AG09319 (cell line): Measurements from ENCODE around the gene SBK1.

ENCODE experiments used
- DNase-seq: peaks from one replicate; pipeline ENCODE4 v3.0.0-alpha.2; 2010; ENCODE audit warnings: low read depth; ENCODE audit errors: extremely low read depth
- TF ChIP-seq, protein P1 (sequence below): IDR thresholded peaks from 2 replicates; pipeline ENCODE4 v1.5.1; 2011; ENCODE audit warnings: low read depth, mild to moderate bottlenecking, inconsistent platforms, low read length, moderate library complexity

The SBK1 gene

DNA sequence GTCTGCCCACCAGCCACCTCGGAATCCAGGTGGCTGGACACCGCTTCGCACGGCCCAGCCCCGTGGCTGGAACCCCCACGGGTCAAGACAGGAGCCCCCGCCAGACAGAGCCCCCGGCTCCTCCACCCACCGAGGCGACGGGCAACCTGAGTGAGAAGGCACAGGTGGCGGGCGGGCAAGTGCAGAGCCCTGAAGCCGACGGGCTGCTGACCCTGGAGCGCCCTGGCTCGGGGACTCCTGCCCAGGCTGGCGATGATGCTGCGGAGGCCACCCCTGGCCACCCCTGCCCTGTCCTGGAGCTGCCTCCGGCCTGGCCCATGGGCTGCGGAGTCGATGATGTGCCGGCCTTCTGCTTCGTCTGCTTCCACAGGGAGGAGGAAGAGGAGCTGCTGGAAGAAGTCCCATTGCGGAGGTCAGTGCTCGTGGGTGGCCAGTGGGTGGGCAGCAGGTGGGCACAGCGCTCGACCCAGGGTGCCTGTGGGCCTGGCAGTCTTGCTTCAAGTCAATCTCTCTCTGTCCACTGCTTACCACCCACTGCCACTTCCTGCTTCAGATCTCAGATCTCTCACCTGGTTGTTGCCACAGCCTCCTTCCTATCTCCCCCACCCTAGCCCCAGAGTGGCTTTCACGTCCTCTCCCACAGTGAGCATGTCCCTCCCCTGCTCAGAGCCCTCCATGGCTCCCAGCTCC lies 33.1 kb upstream of the SBK1 start:
- TF ChIP-seq, protein P1, sequence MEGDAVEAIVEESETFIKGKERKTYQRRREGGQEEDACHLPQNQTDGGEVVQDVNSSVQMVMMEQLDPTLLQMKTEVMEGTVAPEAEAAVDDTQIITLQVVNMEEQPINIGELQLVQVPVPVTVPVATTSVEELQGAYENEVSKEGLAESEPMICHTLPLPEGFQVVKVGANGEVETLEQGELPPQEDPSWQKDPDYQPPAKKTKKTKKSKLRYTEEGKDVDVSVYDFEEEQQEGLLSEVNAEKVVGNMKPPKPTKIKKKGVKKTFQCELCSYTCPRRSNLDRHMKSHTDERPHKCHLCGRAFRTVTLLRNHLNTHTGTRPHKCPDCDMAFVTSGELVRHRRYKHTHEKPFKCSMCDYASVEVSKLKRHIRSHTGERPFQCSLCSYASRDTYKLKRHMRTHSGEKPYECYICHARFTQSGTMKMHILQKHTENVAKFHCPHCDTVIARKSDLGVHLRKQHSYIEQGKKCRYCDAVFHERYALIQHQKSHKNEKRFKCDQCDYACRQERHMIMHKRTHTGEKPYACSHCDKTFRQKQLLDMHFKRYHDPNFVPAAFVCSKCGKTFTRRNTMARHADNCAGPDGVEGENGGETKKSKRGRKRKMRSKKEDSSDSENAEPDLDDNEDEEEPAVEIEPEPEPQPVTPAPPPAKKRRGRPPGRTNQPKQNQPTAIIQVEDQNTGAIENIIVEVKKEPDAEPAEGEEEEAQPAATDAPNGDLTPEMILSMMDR = no peak
- no peak for DNase-seq

DNA sequence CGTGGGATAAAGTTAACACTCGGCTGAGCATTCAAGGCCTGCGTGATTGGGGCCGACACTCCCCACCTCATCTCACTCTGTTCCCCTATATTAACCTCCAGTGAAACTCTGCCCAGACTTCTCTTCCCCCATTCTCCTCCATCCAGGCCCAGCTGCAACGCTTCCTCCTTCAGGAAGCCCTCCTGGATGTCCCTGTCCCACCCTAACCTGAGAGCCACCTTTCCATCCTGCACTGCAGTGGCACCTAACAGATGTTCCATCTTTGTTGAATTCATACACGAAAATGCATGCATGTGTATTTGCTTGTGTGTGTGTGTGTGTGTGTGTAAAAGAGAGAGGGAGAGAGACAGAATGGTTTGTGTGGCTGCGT lies 32.6 kb upstream of the SBK1 start:
- DNase-seq = no peak
- TF ChIP-seq, protein P1 = no peak

DNA sequence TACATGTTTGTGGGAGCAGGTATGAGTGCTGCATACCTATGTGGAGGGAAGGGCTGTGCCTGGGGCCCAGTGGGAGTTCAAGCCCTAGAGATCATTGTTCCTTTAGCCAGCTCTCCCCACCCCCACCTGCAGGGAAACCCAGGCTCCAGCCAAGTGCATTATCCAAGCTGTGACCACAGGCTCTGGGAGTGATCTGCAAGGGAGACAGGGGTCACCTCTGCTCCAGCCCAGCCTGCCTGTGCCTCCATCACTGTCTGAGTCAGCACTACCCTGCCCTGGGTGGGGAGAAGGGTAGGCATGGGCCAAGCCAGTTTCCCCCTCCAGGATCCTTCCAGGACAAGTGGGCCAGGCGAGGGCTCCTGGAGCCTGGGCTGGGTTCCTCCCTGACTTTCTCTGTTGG lies 32.1 kb upstream of the SBK1 start:
- DNase-seq = no peak
- TF ChIP-seq, protein P1 = no peak

DNA sequence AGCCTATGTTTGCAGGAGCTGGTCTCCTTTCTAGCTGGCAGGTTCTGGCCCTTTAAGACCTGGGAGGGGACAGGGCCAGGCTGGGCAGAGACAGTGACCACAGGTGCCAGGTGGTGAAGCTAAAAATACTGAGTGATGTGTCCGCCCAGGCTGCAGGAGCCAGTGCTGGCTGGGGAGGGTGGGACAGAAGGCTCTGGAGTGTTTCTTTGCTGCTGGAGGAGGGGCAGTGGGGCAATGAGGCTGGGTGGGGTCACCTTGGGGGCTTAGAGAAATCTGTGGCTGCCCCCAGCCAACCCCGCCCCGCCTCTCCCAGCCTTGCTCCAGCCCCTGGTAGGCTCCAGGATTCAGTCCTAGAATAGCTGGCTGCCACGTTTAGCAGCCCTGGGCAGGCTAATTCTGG lies 30.4 kb upstream of the SBK1 start:
- TF ChIP-seq, protein P1 = no peak
- no peak for DNase-seq

DNA sequence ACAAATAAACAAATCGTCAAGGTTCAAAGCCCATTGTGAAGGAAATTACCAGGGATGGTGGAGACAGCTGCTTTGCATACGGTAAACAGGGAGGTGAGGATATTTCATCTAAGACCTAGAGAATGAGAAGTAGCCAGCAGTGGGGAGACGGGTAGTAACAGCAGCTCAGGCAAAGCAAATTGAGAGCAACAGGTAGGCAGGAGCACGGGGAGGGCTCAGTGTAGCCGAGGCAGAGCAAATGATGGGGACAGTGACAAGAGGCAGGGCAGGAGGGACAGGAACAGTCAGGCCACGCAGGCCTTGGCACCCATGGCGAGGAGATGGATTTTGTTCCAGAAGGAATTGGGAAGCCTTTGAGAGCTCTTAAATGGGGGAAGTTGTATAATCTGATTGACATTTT lies 29.0 kb upstream of the SBK1 start:
- no peak for DNase-seq
- TF ChIP-seq, protein P1 = no peak

DNA sequence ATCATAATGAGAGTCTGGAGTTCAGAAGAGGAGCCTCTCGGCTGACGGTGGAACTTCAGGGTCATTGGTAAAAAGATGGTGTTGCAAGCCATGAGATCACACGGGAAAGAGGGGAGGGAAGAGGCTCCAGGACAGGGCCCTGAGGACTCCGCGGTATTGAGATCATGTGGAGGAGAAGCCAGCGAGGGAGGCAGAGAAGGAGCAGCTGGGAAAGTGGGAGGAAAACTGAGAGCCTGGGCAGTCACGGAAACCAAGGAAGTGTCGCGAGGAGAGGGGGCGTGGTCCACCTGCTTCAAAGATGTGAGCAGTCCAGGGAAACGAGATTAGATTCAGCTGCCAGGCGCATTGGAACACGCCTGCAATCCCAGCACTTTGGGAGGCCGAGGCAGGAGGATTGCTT lies 27.7 kb upstream of the SBK1 start:
- no peak for DNase-seq

DNA sequence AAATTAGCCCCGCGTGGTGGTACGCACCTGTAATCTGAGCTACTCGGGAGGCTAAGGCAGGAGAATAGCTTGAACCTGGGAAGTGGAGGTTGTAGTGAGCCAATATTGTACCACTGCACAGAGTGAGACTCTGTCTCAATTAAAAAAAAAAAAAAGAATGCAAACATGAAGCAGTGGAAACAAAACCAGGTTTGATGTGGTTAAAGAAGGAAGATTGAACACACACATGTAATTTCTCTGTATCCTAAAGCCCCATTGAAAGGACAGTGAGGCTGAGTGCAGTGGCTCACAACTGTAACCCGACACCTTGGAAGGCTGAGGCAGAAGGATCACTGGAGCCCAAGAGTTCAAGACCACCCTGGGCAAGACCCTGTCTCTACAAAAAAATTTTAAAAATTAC lies 26.5 kb upstream of the SBK1 start:
- TF ChIP-seq, protein P1 = no peak
- no peak for DNase-seq

More for the DNA sequence above, 27.7 kb upstream of the SBK1 start:
- TF ChIP-seq, protein P1 = no peak
